HG03159 (cell line): ENCODE measurements around the gene PIANP.

ENCODE experiments used
- ATAC-seq: cut with Tn5 transposase; IDR thresholded peaks from one replicate; pipeline ENCODE4 v1.9.1; 2021; ENCODE audit warnings: mild to moderate bottlenecking, moderate library complexity; ENCODE audit not compliant: unreplicated experiment

Gene PIANP

GRCh38 chr12:6676962-6677361 lies 23.7 kb downstream of the PIANP start:
- ATAC-seq, result no peak

GRCh38 chr12:6672143-6672542 lies 28.5 kb downstream of the PIANP start:
- ATAC-seq, result no peak

GRCh38 chr12:6667559-6668210 lies 32.9 kb downstream of the PIANP start:
- no peak for ATAC-seq

GRCh38 chr12:6666211-6666610 lies 34.4 kb downstream of the PIANP start:
- ATAC-seq, result no peak

GRCh38 chr12:6664902-6665301 lies 35.7 kb downstream of the PIANP start:
- ATAC-seq, result no peak

DNA sequence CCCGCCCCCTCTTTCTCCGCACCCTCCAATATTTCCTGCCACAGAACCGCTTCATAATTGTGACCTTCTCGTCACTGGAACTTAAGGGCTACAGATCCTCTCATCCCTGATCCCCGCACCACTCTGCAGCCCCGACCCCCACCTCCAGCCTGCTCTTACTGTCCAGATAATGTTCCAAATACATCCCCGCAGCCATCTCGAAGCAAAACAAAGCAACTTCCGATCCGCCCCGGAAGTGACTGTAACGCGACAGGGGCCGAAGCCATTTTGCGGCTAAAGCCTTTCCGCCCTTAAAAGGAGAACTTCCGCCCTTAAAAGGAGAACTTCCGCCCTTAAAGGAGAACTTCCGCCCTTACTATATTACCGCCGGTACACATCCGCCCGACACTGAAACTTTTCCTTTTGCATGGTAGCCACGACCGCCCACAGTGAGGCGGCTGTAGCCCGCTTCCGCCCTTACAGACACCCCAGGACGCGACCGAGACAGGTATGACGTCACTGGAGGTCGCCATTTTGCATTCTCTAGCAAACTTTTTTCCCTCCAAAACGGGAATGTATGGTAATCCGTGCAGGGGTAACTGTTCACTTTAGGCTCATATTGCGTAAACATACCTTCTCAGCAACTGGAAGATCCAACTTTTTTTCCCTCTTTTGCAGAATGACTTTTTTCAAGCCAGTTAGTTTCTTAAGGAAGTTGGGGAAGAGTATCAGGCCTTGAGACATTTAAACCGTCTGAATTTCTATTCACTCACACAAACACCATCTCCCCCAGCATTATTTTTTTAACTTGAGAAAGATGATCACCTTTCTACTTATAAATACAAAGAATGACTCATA lies 37.5 kb downstream of the PIANP start, which contains the start of gene ING4:
Gene ING4, minus strand, starts transcription at position 214 of the 837 bp plus-strand sequence. Its CDS starts 18 bp downstream, at position 196.
- peak; percentile 97 for ATAC-seq

DNA sequence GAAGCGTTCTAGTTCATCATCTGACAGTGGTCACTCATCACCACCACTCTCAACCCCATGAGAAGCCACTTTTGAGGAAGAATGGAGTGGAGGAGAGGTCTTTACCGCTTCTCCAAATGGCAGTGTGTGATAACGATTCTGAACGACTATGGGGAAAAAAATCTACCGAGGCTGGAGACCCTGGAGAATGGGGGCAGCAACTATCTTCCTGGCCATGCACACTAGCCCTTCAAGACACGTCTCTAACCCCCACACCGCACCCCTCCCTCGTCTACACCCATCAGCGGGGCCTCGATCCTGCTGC lies 38.1 kb downstream of the PIANP start:
- ATAC-seq, result no peak

DNA sequence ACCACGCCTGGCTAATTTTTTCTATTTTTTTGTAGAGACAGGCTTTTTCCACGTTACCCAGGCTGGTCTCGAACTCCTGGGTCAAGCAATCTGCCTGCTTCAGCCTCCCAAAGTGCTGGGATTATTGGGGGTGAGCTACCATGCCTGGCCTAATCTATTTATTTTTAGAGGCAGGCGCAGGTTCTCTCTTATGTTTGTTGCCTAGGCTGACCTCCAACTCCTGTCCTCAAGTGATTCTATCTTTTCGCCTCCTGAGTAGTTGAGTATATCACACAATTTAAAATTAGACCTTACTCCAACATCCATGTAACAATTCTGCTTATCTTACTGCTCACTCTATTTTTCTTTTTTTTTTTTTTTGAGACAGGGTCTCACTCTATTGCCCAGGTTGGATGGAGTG lies 46.6 kb downstream of the PIANP start:
- no peak for ATAC-seq

GRCh38 chr12:6653342-6653741 lies 47.3 kb downstream of the PIANP start:
- no peak for ATAC-seq

DNA sequence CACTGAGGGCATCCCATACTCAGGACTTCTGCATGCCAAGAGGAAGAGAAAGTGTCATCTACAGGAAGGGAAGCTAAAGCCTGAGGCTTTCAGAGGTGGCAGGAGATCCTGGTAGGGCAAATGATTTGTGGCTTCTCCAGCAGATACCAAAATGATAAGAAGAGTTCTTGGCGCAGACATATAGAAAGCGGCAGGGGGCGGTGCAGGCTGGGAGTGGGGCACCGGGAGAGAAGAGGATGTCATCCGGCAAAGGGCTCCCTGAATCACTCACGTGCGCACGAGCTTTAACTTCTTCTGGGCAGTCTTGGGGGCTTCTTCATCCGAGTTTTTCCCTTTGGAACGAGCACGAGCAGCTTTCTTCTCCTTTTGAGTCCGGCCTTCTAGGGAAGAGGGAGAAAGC lies 48.2 kb downstream of the PIANP start:
- no peak for ATAC-seq

DNA sequence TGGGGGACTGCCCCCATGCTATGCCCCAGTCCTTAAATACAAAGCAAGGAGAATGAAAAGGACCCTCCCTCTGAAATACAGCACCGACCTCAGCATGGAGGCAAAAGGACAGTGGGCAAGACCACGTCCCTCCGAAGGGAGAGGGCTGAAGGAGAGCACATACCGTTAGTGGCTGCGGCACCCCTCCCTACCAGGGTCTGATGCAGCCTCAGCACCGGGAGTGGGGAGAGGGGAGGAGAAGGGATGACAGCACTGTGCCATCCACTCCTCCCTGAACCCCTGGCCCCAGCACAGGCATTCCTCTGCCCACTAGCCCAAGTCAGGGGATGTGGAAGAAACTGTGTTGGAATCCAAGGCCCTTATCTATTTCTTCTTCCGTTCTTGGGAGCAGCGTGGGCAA lies 49.8 kb downstream of the PIANP start:
- ATAC-seq, result no peak

- no peak for ATAC-seq
These were observed 53.5 kb downstream of the PIANP start, which contains the start of gene ACRBP for GRCh38 chr12:6647083-6647604. Gene ACRBP, minus strand, starts transcription at chr12:6647432. Its CDS starts 66 bp downstream, at chr12:6647366.

DNA sequence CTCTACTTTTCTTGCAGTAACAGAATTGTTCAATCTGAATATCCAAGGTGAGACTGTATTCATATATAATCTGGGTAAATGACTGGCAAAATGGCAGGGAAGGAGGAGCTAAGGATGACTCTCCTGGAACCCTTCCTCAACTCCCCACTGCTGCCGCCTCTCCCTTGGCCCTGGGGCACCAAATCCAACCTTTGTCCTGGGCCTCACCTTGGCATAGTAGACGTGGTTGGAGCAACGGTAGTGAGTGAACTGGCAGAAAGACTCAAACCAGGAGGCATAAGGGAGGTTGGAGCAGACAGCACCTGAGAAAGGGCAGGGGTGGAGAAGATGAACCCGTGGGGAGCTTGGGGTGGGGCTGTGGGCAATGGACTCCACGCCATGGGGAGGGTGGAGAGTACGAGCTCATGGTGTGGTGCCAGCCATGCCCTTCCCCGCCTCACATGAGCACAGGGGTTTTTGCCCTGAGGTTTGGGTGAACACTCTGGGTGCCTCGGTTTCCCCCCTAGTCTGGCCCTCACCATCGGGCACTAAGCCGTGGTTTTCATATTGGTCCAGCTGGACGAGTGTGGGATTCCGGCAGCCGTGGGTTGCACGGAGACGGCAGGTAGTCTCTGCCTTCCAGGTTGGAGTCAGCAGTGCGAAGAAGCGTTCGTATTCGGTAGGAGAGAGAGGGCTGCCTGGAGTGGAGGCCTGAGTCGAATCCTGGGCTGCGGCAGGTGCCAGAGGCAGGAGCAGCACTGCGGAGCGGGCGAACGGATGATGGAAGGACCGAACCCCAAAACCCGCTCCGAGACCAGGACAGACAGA lies 54.1 kb downstream of the PIANP start:
- ATAC-seq, result no peak

DNA sequence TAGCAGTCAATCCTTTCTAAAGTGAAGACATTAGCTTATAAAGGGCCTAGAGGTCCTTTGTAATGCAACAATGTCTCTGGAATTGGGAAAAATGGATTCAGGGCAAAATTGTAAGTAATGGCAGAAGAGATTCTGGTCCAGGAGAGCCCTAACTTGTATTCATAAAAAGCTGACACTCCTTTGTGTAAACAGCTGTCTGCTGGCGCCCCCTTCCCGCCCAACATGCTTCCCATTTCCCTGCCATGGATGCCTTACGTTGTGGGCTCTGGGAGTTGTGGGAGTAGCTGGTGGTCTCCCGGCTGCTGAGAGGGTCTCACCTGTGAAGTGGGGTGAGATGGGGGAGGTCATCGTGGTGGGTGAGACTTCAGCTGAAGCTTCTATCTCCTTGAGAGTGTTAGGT lies 55.7 kb downstream of the PIANP start:
- no peak for ATAC-seq

GRCh38 chr12:6644257-6644596 lies 56.4 kb downstream of the PIANP start:
- no peak for ATAC-seq
